Iris pigment epithelial cell (primary cell): ENCODE results near the gene ISCU.
"Not testable (repeated sequence)": the region's sequence is repeated elsewhere in the genome, so short reads cannot be mapped to it uniquely, and the experiment has no call there.

ENCODE experiments used
- DNase-seq: peaks from one replicate; pipeline ENCODE4 v3.0.0-alpha.2; 2011; ENCODE audit warnings: low read depth

The ISCU gene

GRCh38 chr12:108543652-108544051, 18.7 kb upstream of the ISCU start:
- DNase-seq = no peak

GRCh38 chr12:108547686-108548085, 14.7 kb upstream of the ISCU start:
- no peak for DNase-seq

- DNase-seq = no peak
Measured at GRCh38 chr12:108548954-108549521, 13.4 kb upstream of the ISCU start.

GRCh38 chr12:108551535-108551934, 10.9 kb upstream of the ISCU start:
- DNase-seq = peak; percentile 85

- no peak for DNase-seq
Measured at GRCh38 chr12:108553799-108554198, 8.6 kb upstream of the ISCU start.

GRCh38 chr12:108555383-108555782, 7.0 kb upstream of the ISCU start:
- DNase-seq = not testable (repeated sequence)

- DNase-seq = no peak
Measured at GRCh38 chr12:108559007-108559655, 3.3 kb upstream of the ISCU start.

- DNase-seq = no peak
Measured at GRCh38 chr12:108559748-108560147, 2.6 kb upstream of the ISCU start.

- DNase-seq = peak; percentile 95
Measured at GRCh38 chr12:108560321-108560721, 2.1 kb upstream of the ISCU start.

GRCh38 chr12:108560752-108561719, 1.4 kb upstream of the ISCU start, which contains the start of gene SART3:
SART3 (minus strand) TSS chr12:108561173; CDS start chr12:108561154, 19 bp downstream.
- DNase-seq = peak; percentile 90

GRCh38 chr12:108561852-108562347, 496 bp upstream of the ISCU start:
- no peak for DNase-seq

GRCh38 chr12:108563136-108563803, 874 bp downstream of the ISCU start:
- DNase-seq = peak; percentile 88

GRCh38 chr12:108563804-108564151, 1.4 kb downstream of the ISCU start:
- no peak for DNase-seq

GRCh38 chr12:108564724-108565123, 2.3 kb downstream of the ISCU start:
- no peak for DNase-seq

- no peak for DNase-seq
Measured at GRCh38 chr12:108565146-108565545, 2.8 kb downstream of the ISCU start.

GRCh38 chr12:108565976-108566375, 3.6 kb downstream of the ISCU start:
- DNase-seq = peak; percentile 72

GRCh38 chr12:108566452-108566851, 4.1 kb downstream of the ISCU start:
- no peak for DNase-seq

- DNase-seq = peak; percentile 55
Measured at GRCh38 chr12:108567406-108568337, 5.3 kb downstream of the ISCU start.

- no peak for DNase-seq
Measured at GRCh38 chr12:108568338-108569154, 6.2 kb downstream of the ISCU start.
